H9 (cell line): Measurements from ENCODE around the gene TMIGD2. TPM values are rescaled to one million over a fixed set of nuclear protein-coding genes. Genes with fewer than 3 reads are reported as not detected.
A peak's percentile ranks its signal among the peaks of the same experiment; 100 is the strongest.

Experiments
- DNase-seq: peaks from one replicate; pipeline ENCODE4 v3.0.0-alpha.2; 2017
- H2AFZ ChIP-seq: one replicate; pipeline ENCODE4 v1.6.1; 2013; ENCODE audit warnings: mild to moderate bottlenecking, low read length, control low read depth, moderate library complexity
- H2AK5ac ChIP-seq: 2 replicates; pipeline ENCODE4 v1.6.1; 2013; ENCODE audit warnings: low read length, control low read depth, mixed read lengths; ENCODE audit not compliant: insufficient read length
- H2BK120ac ChIP-seq: one replicate; pipeline ENCODE4 v1.6.1; 2013; ENCODE audit warnings: low read depth, mild to moderate bottlenecking, low read length, control low read depth, inconsistent platforms; ENCODE audit not compliant: poor library complexity, severe bottlenecking
- H2BK12ac ChIP-seq: 2 replicates; pipeline ENCODE4 v1.6.1; 2013; ENCODE audit warnings: low read length, control low read depth, mixed read lengths, low read depth; ENCODE audit not compliant: insufficient read length
- H2BK15ac ChIP-seq: 2 replicates; pipeline ENCODE4 v1.6.1; 2013; ENCODE audit warnings: low read depth, low read length, control low read depth
- H2BK20ac ChIP-seq: one replicate; pipeline ENCODE4 v1.6.1; 2013; ENCODE audit warnings: low read depth, mild to moderate bottlenecking, low read length, control low read depth, inconsistent platforms; ENCODE audit not compliant: poor library complexity, severe bottlenecking
- H2BK5ac ChIP-seq: 2 replicates; pipeline ENCODE4 v1.6.1; 2013; ENCODE audit warnings: low read length, control low read depth, mixed read lengths; ENCODE audit not compliant: insufficient read length
- H3K14ac ChIP-seq: 2 replicates; pipeline ENCODE4 v1.6.1; 2013; ENCODE audit warnings: low read length, control low read depth; ENCODE audit not compliant: insufficient read depth
- H3K18ac ChIP-seq: 2 replicates; pipeline ENCODE4 v1.6.1; 2013; ENCODE audit warnings: low read depth, mild to moderate bottlenecking, mixed read lengths, low read length, control low read depth; ENCODE audit not compliant: insufficient read length
- H3K23ac ChIP-seq: 2 replicates; pipeline ENCODE4 v1.6.1; 2013; ENCODE audit warnings: low read length, control low read depth, mixed read lengths, low read depth; ENCODE audit not compliant: insufficient read length
- H3K23me2 ChIP-seq: 2 replicates; pipeline ENCODE4 v1.6.1; 2013; ENCODE audit warnings: low read depth, mild to moderate bottlenecking, mixed read lengths, low read length, control low read depth; ENCODE audit not compliant: insufficient read length, poor library complexity, severe bottlenecking
- H3K27ac ChIP-seq: 2 replicates; pipeline ENCODE4 v1.5.1; 2013; ENCODE audit warnings: low read length, control low read depth, mixed read lengths, low read depth; ENCODE audit not compliant: insufficient read length
- H3K27me3 ChIP-seq: 2 replicates; pipeline ENCODE4 v1.6.1; 2013; ENCODE audit warnings: low read length, control low read depth, inconsistent platforms; ENCODE audit not compliant: insufficient read depth
- H3K4ac ChIP-seq: 2 replicates; pipeline ENCODE4 v1.6.1; 2013; ENCODE audit warnings: low read depth, mild to moderate bottlenecking, control low read depth, inconsistent platforms, low read length, moderate library complexity
- H3K4me1 ChIP-seq: 2 replicates; pipeline ENCODE4 v1.6.1; 2013; ENCODE audit warnings: low read length, control low read depth, inconsistent platforms; ENCODE audit not compliant: insufficient read depth
- H3K4me2 ChIP-seq: 2 replicates; pipeline ENCODE4 v1.6.1; 2013; ENCODE audit warnings: low read length, control low read depth, mixed read lengths; ENCODE audit not compliant: insufficient read length, insufficient read depth
- H3K56ac ChIP-seq: 2 replicates; pipeline ENCODE4 v1.6.1; 2013; ENCODE audit warnings: low read depth, mild to moderate bottlenecking, mixed read lengths, low read length, control low read depth; ENCODE audit not compliant: insufficient read length
- H3K79me1 ChIP-seq: 2 replicates; pipeline ENCODE4 v1.6.1; 2013; ENCODE audit warnings: low read depth, mild to moderate bottlenecking, moderate library complexity, low read length, control low read depth, inconsistent platforms; ENCODE audit not compliant: insufficient read depth, poor library complexity, severe bottlenecking
- H3K79me2 ChIP-seq: 2 replicates; pipeline ENCODE4 v1.6.1; 2013; ENCODE audit warnings: low read length, control low read depth, inconsistent platforms; ENCODE audit not compliant: insufficient read depth
- H3K9ac ChIP-seq: 2 replicates; pipeline ENCODE4 v1.6.1; 2013; ENCODE audit warnings: low read length, control low read depth, mixed read lengths; ENCODE audit not compliant: insufficient read length; ENCODE audit errors: extremely low read depth
- H3K9me3 ChIP-seq: one replicate; pipeline ENCODE4 v1.6.1; 2013; ENCODE audit warnings: low read depth, low read length, inconsistent platforms; ENCODE audit not compliant: control insufficient read depth
- H3T11ph ChIP-seq: one replicate; pipeline ENCODE4 v1.6.1; 2013; ENCODE audit warnings: mild to moderate bottlenecking, low read length, control low read depth, inconsistent platforms
- H4K20me1 ChIP-seq: one replicate; pipeline ENCODE4 v1.6.1; 2013; ENCODE audit not compliant: control insufficient read depth, insufficient read length, insufficient read depth
- H4K5ac ChIP-seq: 2 replicates; pipeline ENCODE4 v1.6.1; 2013; ENCODE audit warnings: low read depth, mild to moderate bottlenecking, mixed read lengths, low read length, control low read depth; ENCODE audit not compliant: insufficient read length
- H4K8ac ChIP-seq: replicated peaks from 2 replicates; pipeline ENCODE4 v1.6.1; 2013; ENCODE audit warnings: low read length, control low read depth, mixed read lengths, low read depth; ENCODE audit not compliant: insufficient read length
- H4K91ac ChIP-seq: 2 replicates; pipeline ENCODE4 v1.6.1; 2013; ENCODE audit warnings: low read depth, mild to moderate bottlenecking, moderate library complexity, mixed read lengths, low read length, control low read depth; ENCODE audit not compliant: insufficient read length
- H3K27ac Mint-ChIP-seq, 3 experiments: 2 replicates in 2 of 3; 3 replicates in 1 of 3; pipeline ENCODE4 v1.8.0; 2020 to 2021; ENCODE audit warnings: mixed read lengths in 3 of 3, mild to moderate bottlenecking in 1 of 3, moderate library complexity in 1 of 3
- H3K27me3 Mint-ChIP-seq: 2 replicates; pipeline ENCODE4 v1.8.0; 2021; ENCODE audit warnings: low read depth, mild to moderate bottlenecking, moderate library complexity, mixed read lengths
- H3K36me3 Mint-ChIP-seq, 3 experiments: 2 replicates in 2 of 3; 3 replicates in 1 of 3; pipeline ENCODE4 v1.8.0; 2020 to 2021; ENCODE audit warnings: low read depth in 3 of 3, mixed read lengths in 3 of 3; ENCODE audit not compliant: insufficient read depth in 1 of 3
- H3K4me1 Mint-ChIP-seq, 2 experiments: 2 replicates each; pipeline ENCODE4 v1.8.0; 2020; ENCODE audit warnings: mixed read lengths in 2 of 2
- H3K4me3 Mint-ChIP-seq, 2 experiments: 2 replicates in 1 of 2; 3 replicates in 1 of 2; pipeline ENCODE4 v1.8.0; 2020 to 2021; ENCODE audit warnings: mild to moderate bottlenecking in 2 of 2, mixed read lengths in 2 of 2, moderate library complexity in 1 of 2
- H3K9me3 Mint-ChIP-seq, 2 experiments: 2 replicates in 1 of 2; 3 replicates in 1 of 2; pipeline ENCODE4 v1.8.0; 2020; ENCODE audit warnings: mild to moderate bottlenecking in 2 of 2, mixed read lengths in 2 of 2, moderate library complexity in 1 of 2
- CTCF ChIP-seq: fragments of 200-600 bp; sonication (generic); conservative IDR thresholded peaks from 3 replicates; pipeline ENCODE4 v1.8.0; 2021; ENCODE audit warnings: antibody characterized with exemption, mild to moderate bottlenecking
- WGBS: extraction: QIAGEN DNeasy Blood & Tissue Kit; methylation state at CpG from one replicate; pipeline ENCODE4 v1.1.7; 2013; ENCODE audit warnings: missing lambda C conversion rate, low lambda C conversion rate, mixed read lengths; ENCODE audit not compliant: insufficient read length; ENCODE audit errors: extremely low coverage; 5-methylcytosine and 5-hydroxymethylcytosine counted together
- total RNA-seq: library from RNA; stranded (reverse); gene quantifications from 2 replicates; pipeline ENCODE4 v1.2.1, GENCODE V29; 2021

The TMIGD2 gene
- total RNA-seq, 1 experiment from 2014 or later, result 0.26 TPM

DNA sequence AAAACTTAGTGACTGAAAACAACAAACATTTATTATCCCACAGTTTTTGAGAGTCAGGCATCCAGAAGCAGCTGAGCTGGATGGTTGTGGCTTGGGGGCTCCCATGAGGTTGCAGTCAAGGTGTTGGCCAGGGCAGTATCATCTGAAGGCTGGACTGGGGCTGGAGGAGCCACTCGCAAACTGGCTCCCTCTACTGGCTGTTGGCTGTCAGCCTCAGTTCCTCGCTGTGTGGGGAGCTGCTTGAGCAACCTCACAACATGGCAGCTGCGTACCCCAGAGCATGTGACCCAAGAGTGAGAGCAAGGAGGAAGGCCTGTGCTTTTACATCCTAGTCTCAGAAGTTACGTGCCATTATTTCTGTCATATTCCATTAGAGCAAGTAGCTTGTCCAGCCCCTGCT lies 45.6 kb downstream of the TMIGD2 start:
- H3K9me3 Mint-ChIP-seq, result peaks cover 21 to 31% of the 10 kb centered on the region in 2 experiments
- Histone ChIP-seq H4K8ac (no peak overlapping the region), H3K4ac (no peak overlapping the region), H3K4me1 (no peaks in the 10 kb centered on the region), H3K14ac (no peak overlapping the region), H3K9ac (no peak overlapping the region), H3K79me2 (no peaks in the 10 kb centered on the region), H3K18ac (no peak overlapping the region), H2BK5ac (no peak overlapping the region), H4K91ac (no peak overlapping the region), H3K23ac (no peak overlapping the region), H2BK120ac (no peak overlapping the region), H2BK15ac (no peak overlapping the region), H4K5ac (no peak overlapping the region), H2BK20ac (no peak overlapping the region), H3K27ac (no peak overlapping the region), H3T11ph (no peak overlapping the region), H2AFZ (no peak overlapping the region), H3K9me3 (peaks cover 8% of the 10 kb centered on the region), H3K27me3 (no peaks in the 10 kb centered on the region), H3K79me1 (no peaks in the 10 kb centered on the region), H2AK5ac (no peak overlapping the region), H3K56ac (no peak overlapping the region), H3K23me2 (no peaks in the 10 kb centered on the region), H2BK12ac (no peak overlapping the region), H3K4me2 (no peak overlapping the region), H4K20me1 (no peaks in the 10 kb centered on the region)
- no peaks in the 10 kb centered on the region for H3K27me3 Mint-ChIP-seq
- peak; percentile 50; the same call in 2 of the 3 replicates for TF ChIP-seq CTCF
- peaks cover 55 to 80% (median 76%) of the 10 kb centered on the region in 3 experiments for H3K36me3 Mint-ChIP-seq
- H3K4me1 Mint-ChIP-seq, result no peaks in the 10 kb centered on the region
- no peak overlapping the region for H3K4me3 Mint-ChIP-seq
- no CpG with 5 or more reads among the region's 4 CpGs for WGBS
- no peak for DNase-seq
- H3K27ac Mint-ChIP-seq, result no peak overlapping the region
